ENCODE results near the gene MYOCD.
"Not testable (repeated sequence)": the region's sequence is repeated elsewhere in the genome, so short reads cannot be mapped to it uniquely, and the experiment has no call there.

Gene MYOCD

GRCh38 chr17:12665263-12666210 is at the start of gene MYOCD:
Gene MYOCD, plus strand, starts transcription at chr17:12665890. Its CDS starts 299 bp downstream, at chr17:12666189.
- DNase-seq = peak; percentile 5

- DNase-seq = no peak
Observed at GRCh38 chr17:12616161-12616560, 49.5 kb upstream of the MYOCD start.

- DNase-seq = no peak
Observed at GRCh38 chr17:12618557-12618956, 47.1 kb upstream of the MYOCD start.

GRCh38 chr17:12619459-12620199 is 46.1 kb upstream of the MYOCD start:
- no peak for DNase-seq

- no peak for DNase-seq
Observed at GRCh38 chr17:12620200-12620720, 45.4 kb upstream of the MYOCD start.

- no peak for DNase-seq
Observed at GRCh38 chr17:12622726-12623125, 43.0 kb upstream of the MYOCD start.

- DNase-seq = no peak
Observed at GRCh38 chr17:12623220-12623848, 42.4 kb upstream of the MYOCD start.

- DNase-seq = no peak
Observed at GRCh38 chr17:12624211-12624610, 41.5 kb upstream of the MYOCD start.

- no peak for DNase-seq
Observed at GRCh38 chr17:12625092-12625491, 40.6 kb upstream of the MYOCD start.

GRCh38 chr17:12627177-12627629 is 38.5 kb upstream of the MYOCD start:
- no peak for DNase-seq

GRCh38 chr17:12627781-12628451 is 37.8 kb upstream of the MYOCD start:
- DNase-seq = no peak

- DNase-seq = no peak
Observed at GRCh38 chr17:12631076-12631475, 34.6 kb upstream of the MYOCD start.

GRCh38 chr17:12632785-12633184 is 32.9 kb upstream of the MYOCD start:
- no peak for DNase-seq

GRCh38 chr17:12634789-12635414 is 30.8 kb upstream of the MYOCD start:
- DNase-seq = no peak

GRCh38 chr17:12635996-12636395 is 29.7 kb upstream of the MYOCD start:
- not testable (repeated sequence) for DNase-seq

GRCh38 chr17:12637015-12637414 is 28.7 kb upstream of the MYOCD start:
- no peak for DNase-seq

- DNase-seq = no peak
Observed at GRCh38 chr17:12637745-12638651, 27.7 kb upstream of the MYOCD start.

GRCh38 chr17:12640364-12640763 is 25.3 kb upstream of the MYOCD start:
- DNase-seq = no peak

- no peak for DNase-seq
Observed at GRCh38 chr17:12641084-12641483, 24.6 kb upstream of the MYOCD start.

GRCh38 chr17:12642034-12642433 is 23.7 kb upstream of the MYOCD start:
- DNase-seq = no peak

- DNase-seq = no peak
Observed at GRCh38 chr17:12643822-12644221, 21.9 kb upstream of the MYOCD start.

All from stimulated activated CD4-positive, alpha-beta T cell treated with anti-CD3 and anti-CD28 coated beads, Interleukin-15, amount 100 ng/mL, for 24 hours (primary cell).